ENCODE measurements around the gene VSTM2B.

VSTM2B gene

GRCh38 chr19:29512748-29513147 is 13.0 kb upstream of the VSTM2B start:
- no peak overlapping the region for H3K4me3 ChIP-seq (ENCODE audit: low read depth, low read length)
- DNase-seq (ENCODE audit: low read depth), result no peak
- TF ChIP-seq CTCF (IDR thresholded peaks at IDR 0.05; ENCODE audit: low read depth, low read length) (no peak), MYC (IDR thresholded peaks at IDR 0.05; ENCODE audit: low read depth, low read length) (no peak), POLR2A (IDR thresholded peaks at IDR 0.05; ENCODE audit: extremely low read depth, insufficient read length) (no peak), MAX (IDR thresholded peaks at IDR 0.05; ENCODE audit: low read depth, low read length) (no peak)

GRCh38 chr19:29514525-29515232 is 11.1 kb upstream of the VSTM2B start:
- H3K4me3 ChIP-seq (ENCODE audit: low read depth, low read length), result no peak overlapping the region
- no peak for DNase-seq (ENCODE audit: low read depth)
- no peak for TF ChIP-seq POLR2A (IDR thresholded peaks at IDR 0.05; ENCODE audit: extremely low read depth, insufficient read length)

- H3K4me3 ChIP-seq (ENCODE audit: low read depth, low read length), result no peak overlapping the region
- TF ChIP-seq MAX (IDR thresholded peaks at IDR 0.05; ENCODE audit: low read depth, low read length) (no peak), MYC (IDR thresholded peaks at IDR 0.05; ENCODE audit: low read depth, low read length) (no peak), CTCF (IDR thresholded peaks at IDR 0.05; ENCODE audit: low read depth, low read length) (no peak), POLR2A (IDR thresholded peaks at IDR 0.05; ENCODE audit: extremely low read depth, insufficient read length) (no peak)
Measured at GRCh38 chr19:29515233-29515619, 10.6 kb upstream of the VSTM2B start.

GRCh38 chr19:29515706-29516357 is 10.0 kb upstream of the VSTM2B start:
- no peak overlapping the region for H3K4me3 ChIP-seq (ENCODE audit: low read depth, low read length)
- TF ChIP-seq MAX (IDR thresholded peaks at IDR 0.05; ENCODE audit: low read depth, low read length), result no peak
- no peak for TF ChIP-seq MYC (IDR thresholded peaks at IDR 0.05; ENCODE audit: low read depth, low read length)
- TF ChIP-seq POLR2A (IDR thresholded peaks at IDR 0.05; ENCODE audit: extremely low read depth, insufficient read length), result no peak
- TF ChIP-seq CTCF (IDR thresholded peaks at IDR 0.05; ENCODE audit: low read depth, low read length), result no peak
- DNase-seq (ENCODE audit: low read depth), result no peak

More at GRCh38 chr19:29515233-29515619, 10.6 kb upstream of the VSTM2B start:
- DNase-seq (ENCODE audit: low read depth), result no peak

- DNase-seq (ENCODE audit: low read depth), result no peak
- H3K4me3 ChIP-seq (ENCODE audit: low read depth, low read length), result no peak overlapping the region
Measured at GRCh38 chr19:29516358-29516725, 9.5 kb upstream of the VSTM2B start.

More at GRCh38 chr19:29516358-29516725, 9.5 kb upstream of the VSTM2B start:
- TF ChIP-seq CTCF (IDR thresholded peaks at IDR 0.05; ENCODE audit: low read depth, low read length) (no peak), MYC (IDR thresholded peaks at IDR 0.05; ENCODE audit: low read depth, low read length) (no peak), POLR2A (IDR thresholded peaks at IDR 0.05; ENCODE audit: extremely low read depth, insufficient read length) (no peak), MAX (IDR thresholded peaks at IDR 0.05; ENCODE audit: low read depth, low read length) (no peak)
